NOMO-1 treated with DMSO at 0.1 percent for 48 hours (cell line): ENCODE results near the gene SLC2A9.

Experiments used
- DNase-seq: peaks from one replicate; lab custom pipeline; 2025; ENCODE audit not compliant: unreplicated experiment; lab: John Stamatoyannopoulos, UW

SLC2A9 gene

GRCh38 chr4:9898596-9899305 is 122.5 kb downstream of the SLC2A9 start:
- no peak for DNase-seq

- DNase-seq: no peak
Observed at GRCh38 chr4:9895333-9895705, 126.0 kb downstream of the SLC2A9 start.

- peak; percentile 79 for DNase-seq
Observed at GRCh38 chr4:9894644-9895332, 126.5 kb downstream of the SLC2A9 start.

DNA sequence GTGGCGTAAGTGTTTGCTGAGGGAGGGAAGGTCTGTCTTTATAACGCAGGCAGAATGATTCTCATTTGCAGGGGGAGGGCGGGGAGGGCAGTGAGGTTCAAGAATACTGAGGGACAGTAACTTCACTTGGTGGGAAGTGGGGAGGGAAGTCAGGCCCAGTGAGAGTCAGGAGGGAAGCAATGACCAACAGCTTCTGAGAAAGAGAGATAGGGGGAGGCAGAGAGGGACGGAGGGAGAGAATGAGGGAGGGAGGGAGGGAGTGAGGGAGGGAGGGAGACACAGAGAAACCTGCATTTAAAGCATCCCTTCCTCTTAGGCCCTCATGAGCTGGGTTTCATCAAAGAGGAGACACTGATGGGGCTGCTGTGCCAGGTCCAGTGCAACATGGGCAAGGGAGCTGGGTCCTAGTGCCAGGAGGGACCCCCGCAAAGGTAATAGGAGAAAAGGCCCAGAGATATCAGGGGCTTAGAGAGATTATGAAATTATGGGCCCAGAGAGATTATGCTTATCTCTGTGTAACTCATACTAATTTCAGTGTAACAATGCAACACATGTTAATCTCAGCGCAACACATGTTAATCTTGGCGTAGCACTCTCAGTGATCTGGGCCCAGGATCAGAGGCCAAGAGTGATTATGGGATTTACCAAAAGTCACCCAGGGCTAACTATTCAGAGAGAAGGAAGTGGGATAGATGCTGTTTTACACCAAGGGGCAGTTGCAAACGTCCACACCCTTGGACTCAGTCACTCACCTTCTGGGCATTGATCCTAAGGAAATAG is 127.8 kb downstream of the SLC2A9 start:
- no peak for DNase-seq

DNA sequence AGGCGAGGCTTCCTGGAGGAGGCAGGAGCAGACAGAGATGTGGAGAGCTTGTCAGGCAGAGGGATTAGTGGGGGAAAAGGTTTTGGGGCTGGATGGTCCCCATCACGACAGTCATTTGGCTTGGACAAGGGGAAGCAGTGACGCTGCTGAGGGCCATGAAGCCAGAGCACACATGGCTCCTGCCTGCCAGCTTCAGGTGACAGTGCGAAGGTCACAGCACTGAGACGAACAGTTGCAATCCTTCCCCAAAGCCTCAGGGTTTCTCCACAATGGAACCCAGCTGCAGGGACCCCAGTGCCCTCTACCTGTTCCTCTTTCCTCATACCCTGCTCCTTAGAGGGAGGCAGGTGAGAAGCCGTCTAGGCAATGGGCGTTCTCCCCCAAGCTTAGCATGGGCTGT is 129.6 kb downstream of the SLC2A9 start:
- DNase-seq: no peak

DNA sequence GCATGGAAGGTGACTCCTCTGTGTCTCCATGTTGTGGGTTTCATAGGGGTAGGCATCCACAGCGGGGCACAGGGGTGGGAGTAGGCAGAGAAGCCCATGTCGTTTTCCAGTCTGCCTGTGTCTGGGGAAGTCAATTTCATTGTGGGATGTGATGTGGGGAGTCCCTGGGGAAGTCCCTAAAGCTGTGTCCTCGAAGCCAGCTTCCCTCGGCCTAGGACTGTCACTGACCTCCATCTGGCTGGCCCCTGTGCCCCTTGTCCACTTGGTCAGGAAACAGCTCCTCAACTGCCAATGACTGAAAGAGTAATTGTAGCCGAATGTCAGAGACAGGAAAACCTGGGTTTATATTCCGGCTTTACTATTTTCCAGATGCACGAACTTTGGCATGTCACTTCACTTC is 130.2 kb downstream of the SLC2A9 start:
- DNase-seq: no peak

- DNase-seq: no peak
Observed at GRCh38 chr4:9889306-9889705, 132.0 kb downstream of the SLC2A9 start.

- DNase-seq: no peak
Observed at GRCh38 chr4:9885958-9886357, 135.3 kb downstream of the SLC2A9 start.

- no peak for DNase-seq
Observed at GRCh38 chr4:9880406-9881197, 140.7 kb downstream of the SLC2A9 start.

DNA sequence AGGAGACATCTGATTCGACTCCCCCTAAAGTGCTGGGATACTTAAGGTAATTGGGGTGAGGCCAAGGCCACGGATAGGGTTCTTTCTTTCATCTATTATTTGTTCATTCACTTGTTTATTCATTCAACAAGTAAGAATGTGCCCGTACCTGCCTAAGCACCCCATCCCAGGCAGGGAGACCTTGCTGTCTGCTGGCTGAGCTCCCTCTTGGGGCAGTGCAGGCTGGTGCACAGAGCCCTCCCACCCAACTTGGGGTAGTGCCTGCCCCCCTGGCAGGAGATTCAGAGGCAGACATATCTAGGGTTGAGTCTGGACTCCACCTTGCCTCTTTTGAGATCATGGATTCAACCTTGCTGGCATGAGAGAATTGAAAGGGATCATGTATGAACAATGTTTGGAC is 144.2 kb downstream of the SLC2A9 start:
- DNase-seq: no peak

- DNase-seq: peak; percentile 57
Observed at GRCh38 chr4:9875516-9875915, 145.8 kb downstream of the SLC2A9 start.

GRCh38 chr4:9874385-9874784 is 146.9 kb downstream of the SLC2A9 start:
- DNase-seq: no peak

GRCh38 chr4:9870165-9870790 is 151.0 kb downstream of the SLC2A9 start:
- no peak for DNase-seq

- no peak for DNase-seq
Observed at GRCh38 chr4:9867751-9868425, 153.4 kb downstream of the SLC2A9 start.

DNA sequence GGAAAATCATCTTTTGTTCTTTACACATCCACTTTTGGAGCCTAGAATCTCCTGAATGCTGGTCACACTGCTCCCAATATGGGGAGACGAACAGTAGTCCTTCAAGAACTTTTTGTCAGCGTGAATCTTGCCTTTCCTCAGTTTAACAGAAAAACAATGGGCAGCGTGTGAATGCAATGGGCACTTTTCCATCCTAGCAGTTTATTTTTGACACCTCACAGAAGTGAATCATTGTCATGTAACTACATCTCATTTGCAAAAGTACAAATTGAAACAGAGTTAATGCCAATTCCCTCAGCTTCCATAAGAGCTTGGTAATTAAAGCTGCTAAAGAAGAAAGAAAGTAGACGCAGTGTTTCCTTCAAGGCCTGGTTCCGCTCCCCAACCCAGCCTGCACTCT is 154.4 kb downstream of the SLC2A9 start:
- DNase-seq: no peak

GRCh38 chr4:9861561-9861960 is 159.7 kb downstream of the SLC2A9 start:
- DNase-seq: no peak

- DNase-seq: no peak
Observed at GRCh38 chr4:9859810-9860209, 161.5 kb downstream of the SLC2A9 start.

- DNase-seq: no peak
Observed at GRCh38 chr4:9849538-9849920, 171.8 kb downstream of the SLC2A9 start.

DNA sequence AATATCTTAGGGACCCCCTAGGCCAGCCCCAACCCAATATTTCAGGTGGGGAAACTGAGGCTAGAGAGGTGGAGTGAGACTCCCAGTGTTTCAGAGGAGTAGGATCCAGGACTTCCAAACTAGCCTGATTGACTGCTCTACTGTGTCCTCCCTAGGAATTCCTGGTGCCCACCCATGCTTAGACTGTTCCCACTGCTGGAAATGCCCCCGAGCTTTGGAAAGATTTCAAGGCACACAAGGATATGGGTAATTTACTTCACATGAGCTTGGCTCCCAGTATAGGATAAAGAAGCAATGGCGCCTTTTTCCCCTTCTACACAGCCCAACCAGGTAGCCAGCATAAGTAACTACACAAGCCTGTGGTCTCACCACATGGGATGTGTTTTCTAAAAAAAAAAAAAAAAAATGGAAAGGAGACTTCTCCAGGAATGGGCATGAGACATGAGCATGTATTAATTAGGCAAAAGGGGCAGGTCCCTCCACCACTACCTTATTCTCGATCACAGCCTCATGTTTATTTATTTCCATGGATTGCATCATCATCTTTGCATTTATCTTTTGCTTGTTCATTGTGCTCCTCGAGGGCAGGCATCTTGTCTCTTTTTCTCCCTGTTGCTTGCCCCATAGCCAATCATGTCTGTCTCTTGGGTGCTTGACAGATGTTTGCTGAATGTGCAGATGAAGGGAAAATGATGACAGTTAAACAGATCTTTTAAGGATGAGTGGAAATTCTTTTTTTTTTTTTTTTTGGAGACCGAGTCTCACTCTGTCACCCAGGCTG is 173.1 kb downstream of the SLC2A9 start:
- DNase-seq: no peak
